Brain microvascular endothelial cell (primary cell): Measurements from ENCODE around the gene ABT1.

Source experiments
- DNase-seq: peaks from one replicate; pipeline ENCODE4 v3.0.0-alpha.2; 2020
- H3K27ac ChIP-seq: fragments of 250-450 bp; sonication (Bioruptor Pico); 2 replicates; pipeline ENCODE4 v1.5.1; 2020; ENCODE audit warnings: mild to moderate bottlenecking, moderate library complexity
- H3K27me3 ChIP-seq: fragments of 250-450 bp; sonication (Bioruptor Pico); replicated peaks from 2 replicates; pipeline ENCODE4 v1.5.1; 2020; ENCODE audit warnings: mild to moderate bottlenecking
- H3K36me3 ChIP-seq: fragments of 250-450 bp; sonication (Bioruptor Pico); replicated peaks from 2 replicates; pipeline ENCODE4 v1.5.1; 2020; ENCODE audit warnings: mild to moderate bottlenecking
- H3K4me3 ChIP-seq: 2 replicates; pipeline ENCODE4 v1.5.1; 2011; ENCODE audit warnings: low read depth, mild to moderate bottlenecking, control low read depth, low read length, moderate library complexity
- CTCF ChIP-seq: IDR thresholded peaks from 2 replicates; pipeline ENCODE4 v1.5.1; 2011; ENCODE audit warnings: low read depth, mild to moderate bottlenecking, moderate library complexity, low read length, control low read depth, inconsistent platforms; ENCODE audit errors: missing control alignments
- in situ Hi-C: cut with HindIII; loops from 2 replicates; pipeline ENCODE4 v1.10.0; 2017; ENCODE audit warnings: low sequenced_read_pairs, low pct_ligation_motif_present

The ABT1 gene

GRCh38 chr6:26604026-26604425 lies 7.3 kb downstream of the ABT1 start:
- no peak overlapping the region for H3K27ac ChIP-seq
- H3K36me3 ChIP-seq: peaks cover 2% of the 10 kb centered on the region
- no peak for DNase-seq
- in situ Hi-C loops: no loop called here
- no peak overlapping the region for H3K4me3 ChIP-seq
- H3K27me3 ChIP-seq: no peaks in the 10 kb centered on the region
- no peak for TF ChIP-seq CTCF

GRCh38 chr6:26604797-26605196 lies 8.0 kb downstream of the ABT1 start:
- Histone ChIP-seq H3K4me3 (no peak overlapping the region), H3K27ac (no peak overlapping the region), H3K36me3 (no peaks in the 10 kb centered on the region), H3K27me3 (no peaks in the 10 kb centered on the region)
- TF ChIP-seq CTCF: no peak
- no peak for DNase-seq
- in situ Hi-C loops: no loop called here

- TF ChIP-seq CTCF: peak; percentile 85
- peak overlapping the region; percentile 24 for H3K4me3 ChIP-seq
- H3K27ac ChIP-seq: no peak overlapping the region
- in situ Hi-C loops: no loop called here
- DNase-seq: peak; percentile 71
- peaks cover 7% of the 10 kb centered on the region for H3K27me3 ChIP-seq
- H3K36me3 ChIP-seq: no peaks in the 10 kb centered on the region
Measured at GRCh38 chr6:26607434-26608230, 10.9 kb downstream of the ABT1 start.

GRCh38 chr6:26609463-26609862 lies 12.7 kb downstream of the ABT1 start:
- H3K27me3 ChIP-seq: peaks cover 25% of the 10 kb centered on the region

GRCh38 chr6:26611599-26611998 lies 14.8 kb downstream of the ABT1 start:
- in situ Hi-C loops: no loop called here
- no peak for DNase-seq
- H3K27ac ChIP-seq: no peak overlapping the region
- H3K27me3 ChIP-seq: peaks cover 35% of the 10 kb centered on the region
- no peak overlapping the region for H3K4me3 ChIP-seq
- no peak for TF ChIP-seq CTCF
- no peaks in the 10 kb centered on the region for H3K36me3 ChIP-seq

More at GRCh38 chr6:26609463-26609862, 12.7 kb downstream of the ABT1 start:
- H3K4me3 ChIP-seq: no peak overlapping the region
- no peak for DNase-seq
- H3K36me3 ChIP-seq: no peaks in the 10 kb centered on the region
- in situ Hi-C loops: no loop called here
- TF ChIP-seq CTCF: no peak
- no peak overlapping the region for H3K27ac ChIP-seq

GRCh38 chr6:26613201-26613600 lies 16.4 kb downstream of the ABT1 start:
- Histone ChIP-seq H3K27me3 (peaks cover 35% of the 10 kb centered on the region), H3K4me3 (no peak overlapping the region), H3K36me3 (no peaks in the 10 kb centered on the region), H3K27ac (no peak overlapping the region)
- no peak for TF ChIP-seq CTCF
- DNase-seq: no peak
- in situ Hi-C loops: no loop called here
